PC-9 (cell line): Measurements from ENCODE around the gene AGPAT3. TPM values are rescaled to one million over a fixed set of nuclear protein-coding genes. Genes with fewer than 3 reads are reported as not detected.

Source experiments
- BruUV-seq: library from RNA; stranded (reverse); fragments of 400-500 nt; replicated peaks from 2 replicates; lab custom pipeline; 2021; lab: Mats Ljungman, UMichigan
- CTCF ChIA-PET: fragments of 300-600 bp; sonication (Branson Sonifier 250); formaldehyde crosslinking; loops from one replicate; lab custom pipeline; 2022; ENCODE audit warnings: antibody characterized with exemption; lab: Charles Lee
- POLR2A ChIA-PET: fragments of 300-600 bp; sonication (Branson Sonifier 250); formaldehyde crosslinking; loops from one replicate; lab custom pipeline; 2022; ENCODE audit warnings: antibody characterized with exemption; ENCODE audit not compliant: unreplicated experiment; lab: Charles Lee
- DNase-seq, 2 experiments: peaks; one replicate each; pipeline versions ENCODE4 v3.0.0 to v3.0.0-alpha.2; 2015 to 2022; ENCODE audit warnings: mixed read lengths in 1 of 2
- H2AFZ ChIP-seq: fragments of 200-600 bp; sonication (generic); 2 replicates; pipeline ENCODE4 v1.8.1; 2017; ENCODE audit warnings: antibody characterized with exemption
- H3F3A ChIP-seq: fragments of 200-600 bp; sonication (generic); 2 replicates; pipeline ENCODE4 v1.8.1; 2017; ENCODE audit warnings: antibody characterized with exemption, mild to moderate bottlenecking, low read depth; ENCODE audit not compliant: insufficient read depth
- H3K27ac ChIP-seq: fragments of 200-600 bp; sonication (generic); 2 replicates; pipeline ENCODE4 v1.6.1; 2016; ENCODE audit warnings: mixed run types
- H3K27me3 ChIP-seq: fragments of 200-600 bp; sonication (generic); 2 replicates; pipeline ENCODE4 v1.6.1; 2016; ENCODE audit warnings: low read depth, mixed run types; ENCODE audit not compliant: insufficient read depth
- H3K36me3 ChIP-seq: fragments of 200-600 bp; sonication (generic); 2 replicates; pipeline ENCODE4 v1.6.1; 2016; ENCODE audit warnings: low read depth, mixed run types
- H3K4me1 ChIP-seq: fragments of 200-600 bp; sonication (generic); replicated peaks from 2 replicates; pipeline ENCODE4 v1.6.1; 2016; ENCODE audit warnings: mixed run types; ENCODE audit not compliant: insufficient read depth
- H3K4me2 ChIP-seq: fragments of 200-600 bp; sonication (generic); 2 replicates; pipeline ENCODE4 v1.6.1; 2017; ENCODE audit warnings: mixed run types
- H3K4me3 ChIP-seq: fragments of 200-600 bp; sonication (generic); 2 replicates; pipeline ENCODE4 v1.6.1; 2016; ENCODE audit warnings: mixed run types
- H3K79me2 ChIP-seq: fragments of 200-600 bp; sonication (generic); 2 replicates; pipeline ENCODE4 v1.6.1; 2017; ENCODE audit warnings: low read depth, mixed run types
- H3K9me2 ChIP-seq: fragments of 200-600 bp; sonication (generic); 2 replicates; pipeline ENCODE4 v1.8.1; 2017; ENCODE audit warnings: mild to moderate bottlenecking; ENCODE audit not compliant: insufficient read depth
- H3K9me3 ChIP-seq: fragments of 200-600 bp; sonication (generic); 2 replicates; pipeline ENCODE4 v1.8.1; 2016; ENCODE audit warnings: low read depth; ENCODE audit not compliant: insufficient read depth
- H4K20me1 ChIP-seq: fragments of 200-600 bp; sonication (generic); 2 replicates; pipeline ENCODE4 v1.8.1; 2017; ENCODE audit not compliant: insufficient read depth
- CTCF ChIP-seq: fragments of 200-600 bp; sonication (generic); conservative IDR thresholded peaks from 2 replicates; pipeline ENCODE4 v1.6.1; 2017; ENCODE audit warnings: mixed run types, antibody characterized with exemption, mild to moderate bottlenecking, moderate library complexity
- EZH2 ChIP-seq: fragments of 200-600 bp; sonication (generic); IDR thresholded peaks from 2 replicates; pipeline ENCODE4 v1.8.0; 2017; ENCODE audit warnings: antibody characterized with exemption, low read depth
- intact Hi-C: fragments of 100-400 bp; cut with micrococcal nuclease; formaldehyde crosslinking; loops from one replicate; pipeline ENCODE4 v1.10.0; 2022; ENCODE audit not compliant: unreplicated experiment
- total RNA-seq: library from RNA; stranded (reverse); gene quantifications from 2 replicates; pipeline ENCODE4 v1.2.3, GENCODE V29; 2021

The AGPAT3 gene
- total RNA-seq, 1 experiment from 2014 or later = 39.0 TPM

DNA sequence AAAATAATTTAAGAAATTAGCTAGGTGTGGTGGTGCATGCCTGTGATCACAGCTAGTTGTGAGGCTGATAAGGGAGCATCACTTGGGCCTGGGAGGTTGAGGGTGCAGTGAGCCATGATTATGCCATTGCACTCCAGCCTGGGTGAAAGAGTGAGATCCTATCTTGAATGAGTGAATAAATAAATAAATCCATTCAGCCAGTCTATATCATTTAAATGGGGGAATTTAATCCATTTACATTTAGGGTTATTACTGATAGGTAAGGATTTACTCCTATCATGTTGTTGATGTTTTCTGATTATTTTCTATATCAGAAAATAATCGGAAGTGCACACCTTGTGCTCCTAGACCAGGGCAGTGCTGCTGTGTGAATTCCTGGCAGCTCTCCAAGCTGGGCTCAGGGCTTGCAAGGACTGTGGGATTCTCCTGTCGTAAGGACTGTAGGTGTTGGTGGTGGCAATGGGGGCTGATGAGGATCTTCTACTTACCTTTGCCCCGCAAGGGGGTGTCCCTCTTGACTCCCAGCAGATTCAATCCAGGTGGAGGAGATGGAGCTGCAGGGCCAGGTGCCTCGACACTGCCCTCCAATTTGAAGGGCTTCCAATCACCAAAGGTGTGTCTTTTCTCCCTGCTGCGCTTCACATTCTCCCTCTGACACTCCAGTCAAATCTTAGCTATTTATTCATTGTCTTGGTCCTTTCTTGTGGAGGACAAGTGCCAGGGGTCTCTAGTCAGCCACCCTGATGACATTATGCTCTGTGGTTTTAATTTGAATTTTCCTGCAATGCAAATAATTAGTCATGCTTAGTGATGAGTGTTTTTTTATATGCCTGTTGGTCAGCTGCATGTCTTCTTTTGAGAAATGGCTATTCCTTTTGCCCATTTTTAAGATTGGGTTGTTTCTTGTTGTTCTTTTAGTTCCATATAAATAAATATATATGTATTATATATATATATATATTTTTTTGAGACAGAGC is 133.0 kb downstream of the AGPAT3 start:
- BruUV-seq = no TSS peak
- H3K36me3 ChIP-seq = no peaks in the 10 kb centered on the region
- no peak overlapping the region for H3K4me3 ChIP-seq
- no peak for TF ChIP-seq CTCF
- TF ChIP-seq EZH2 = no peak
- H3K9me3 ChIP-seq = no peaks in the 10 kb centered on the region
- H3K79me2 ChIP-seq = no peaks in the 10 kb centered on the region
- no peak overlapping the region for H2AFZ ChIP-seq
- no peaks in the 10 kb centered on the region for H3K4me1 ChIP-seq
- H3K27ac ChIP-seq = no peak overlapping the region
- no peak overlapping the region for H3K4me2 ChIP-seq
- no peak for DNase-seq
- POLR2A ChIA-PET = no interaction called here
- CTCF ChIA-PET = no interaction called here
- no peaks in the 10 kb centered on the region for H3K9me2 ChIP-seq
- H3F3A ChIP-seq = no peaks in the 10 kb centered on the region
- intact Hi-C loops = no loop called here
- H4K20me1 ChIP-seq = no peaks in the 10 kb centered on the region
- no peaks in the 10 kb centered on the region for H3K27me3 ChIP-seq

DNA sequence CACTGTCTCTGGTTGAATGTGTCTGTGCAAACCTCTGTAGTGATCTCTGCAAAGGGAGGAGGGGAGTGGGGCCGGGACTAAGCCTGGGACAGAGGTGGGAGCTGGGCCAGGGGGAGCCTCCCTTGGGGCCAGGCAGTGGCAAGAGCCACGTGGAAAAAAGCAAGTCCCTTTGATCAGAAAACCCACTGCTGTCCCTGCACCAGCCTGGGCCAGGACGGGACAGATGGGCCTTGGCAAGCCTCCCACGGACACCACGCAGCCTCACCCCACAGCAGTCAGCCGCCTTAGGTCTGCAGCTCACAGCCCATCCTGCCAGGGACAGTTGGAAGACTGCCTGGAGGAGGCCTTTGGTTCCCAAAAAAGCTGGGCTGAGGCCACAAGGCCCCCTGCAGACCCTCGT is 135.3 kb downstream of the AGPAT3 start:
- no peaks in the 10 kb centered on the region for H3K4me1 ChIP-seq

GRCh38 chr21:44002511-44002910 is 137.5 kb downstream of the AGPAT3 start:
- intact Hi-C loops = no loop called here
- POLR2A ChIA-PET = no interaction called here
- H3K9me3 ChIP-seq = no peaks in the 10 kb centered on the region
- H3K4me2 ChIP-seq = no peak overlapping the region
- no TSS peak for BruUV-seq
- H2AFZ ChIP-seq = no peak overlapping the region
- TF ChIP-seq CTCF (no peak), EZH2 (no peak)
- no peaks in the 10 kb centered on the region for H3K36me3 ChIP-seq
- H3K4me3 ChIP-seq = no peak overlapping the region
- CTCF ChIA-PET = no interaction called here
- H3K27me3 ChIP-seq = no peaks in the 10 kb centered on the region
- H3K79me2 ChIP-seq = no peaks in the 10 kb centered on the region
- no peak for DNase-seq
- H3K4me1 ChIP-seq = peaks cover 14% of the 10 kb centered on the region
- no peaks in the 10 kb centered on the region for H3K9me2 ChIP-seq
- peaks cover 13% of the 10 kb centered on the region; the same call in 1 of the 2 replicates for H3F3A ChIP-seq
- H3K27ac ChIP-seq = no peak overlapping the region
- H4K20me1 ChIP-seq = no peaks in the 10 kb centered on the region

More for the DNA sequence above, 135.3 kb downstream of the AGPAT3 start:
- ChIA-PET CTCF (interaction anchor here (0.5 kb wide), 1 partner anchor 205 kb away, joined by 12 read pairs; no protein-coding TSS in a partner anchor), POLR2A (no interaction called here)
- DNase-seq = no peak
- H3K27me3 ChIP-seq = no peaks in the 10 kb centered on the region
- TF ChIP-seq EZH2 (no peak), CTCF (no peak)
- H3K4me2 ChIP-seq = no peak overlapping the region
- no peak overlapping the region for H3K4me3 ChIP-seq
- no peak overlapping the region for H2AFZ ChIP-seq
- no TSS peak for BruUV-seq
- intact Hi-C loops = no loop called here
- no peaks in the 10 kb centered on the region for H4K20me1 ChIP-seq
- H3K9me3 ChIP-seq = no peaks in the 10 kb centered on the region
- H3K36me3 ChIP-seq = no peaks in the 10 kb centered on the region
- no peaks in the 10 kb centered on the region for H3K79me2 ChIP-seq
- H3K9me2 ChIP-seq = no peaks in the 10 kb centered on the region
- H3K27ac ChIP-seq = no peak overlapping the region
- H3F3A ChIP-seq = no peaks in the 10 kb centered on the region
